HG03432 (cell line): ENCODE data around the gene TCF7.

Source experiments
- ATAC-seq: cut with Tn5 transposase; IDR thresholded peaks from one replicate; pipeline ENCODE4 v1.9.1; 2021; ENCODE audit warnings: mild to moderate bottlenecking, moderate library complexity; ENCODE audit not compliant: unreplicated experiment

The TCF7 gene

GRCh38 chr5:134175921-134176510 lies 61.5 kb downstream of the TCF7 start:
- ATAC-seq: peak; percentile 26

GRCh38 chr5:134176511-134177368 lies 62.3 kb downstream of the TCF7 start, which contains the start of gene SKP1:
Gene SKP1, minus strand, starts transcription at chr5:134176950. Its CDS starts 2,928 bp downstream, at chr5:134174022.
- ATAC-seq: peak; percentile 87

- ATAC-seq: no peak
These were observed 63.1 kb downstream of the TCF7 start for GRCh38 chr5:134177369-134178095.

- ATAC-seq: no peak
These were observed 63.6 kb downstream of the TCF7 start for GRCh38 chr5:134178096-134178419.

- no peak for ATAC-seq
These were observed 69.0 kb downstream of the TCF7 start for GRCh38 chr5:134183481-134183880.

- peak; percentile 68 for ATAC-seq
These were observed 70.0 kb downstream of the TCF7 start for GRCh38 chr5:134184155-134185135.

GRCh38 chr5:134188092-134188491 lies 73.6 kb downstream of the TCF7 start:
- ATAC-seq: no peak

- no peak for ATAC-seq
These were observed 74.5 kb downstream of the TCF7 start for GRCh38 chr5:134189031-134189430.

GRCh38 chr5:134195666-134196065 lies 81.2 kb downstream of the TCF7 start:
- ATAC-seq: no peak
